ENCODE results near the gene ATXN1. TPM values are rescaled to one million over a fixed set of nuclear protein-coding genes. Genes with fewer than 3 reads are reported as not detected.

ATXN1 gene
- total RNA-seq, 4 donors from 2014 or later = 21.0 to 102 (median 51.1) TPM

- Histone ChIP-seq H3K9me3 (no peaks in the 10 kb centered on the region), H3K27me3 (no peaks in the 10 kb centered on the region), H3K4me1 (peaks cover 7 to 10% of the 10 kb centered on the region in 2 donors), H3K36me3 (no peaks in the 10 kb centered on the region), H3K27ac (peak overlapping the region; percentile 79 to 88), H3K4me3 (no peak overlapping the region)
- no peak for TF ChIP-seq POLR2A (IDR thresholded peaks at IDR 0.05)
- TF ChIP-seq CTCF (IDR thresholded peaks at IDR 0.05) = no peak
- intact Hi-C loops (cut with DNase I; ENCODE audit: low total_unique reads) = no loop called here
- no peak for DNase-seq
These were observed 439.9 kb downstream of the ATXN1 start for GRCh38 chr6:16321341-16321710.

GRCh38 chr6:16320533-16321340 lies 440.5 kb downstream of the ATXN1 start:
- Histone ChIP-seq H3K27me3 (no peaks in the 10 kb centered on the region), H3K4me3 (no peak overlapping the region), H3K36me3 (no peaks in the 10 kb centered on the region), H3K4me1 (peaks cover 7 to 10% of the 10 kb centered on the region in 2 donors), H3K27ac (peak overlapping the region; percentile 79 to 88), H3K9me3 (no peaks in the 10 kb centered on the region)
- DNase-seq = peak; percentile 41 to 73
- TF ChIP-seq CTCF (IDR thresholded peaks at IDR 0.05) (no peak), POLR2A (IDR thresholded peaks at IDR 0.05) (no peak)
- intact Hi-C loops (cut with DNase I; ENCODE audit: low total_unique reads) = no loop called here

GRCh38 chr6:16319813-16320532 lies 441.3 kb downstream of the ATXN1 start:
- peak; percentile 60 to 78 for DNase-seq
- Histone ChIP-seq H3K27ac (peak overlapping the region; percentile 79 to 88), H3K36me3 (no peaks in the 10 kb centered on the region), H3K27me3 (no peaks in the 10 kb centered on the region), H3K4me3 (no peak overlapping the region), H3K4me1 (peaks cover 7 to 10% of the 10 kb centered on the region in 2 donors), H3K9me3 (no peaks in the 10 kb centered on the region)
- TF ChIP-seq CTCF (IDR thresholded peaks at IDR 0.05) = no peak
- no peak for TF ChIP-seq POLR2A (IDR thresholded peaks at IDR 0.05)
- intact Hi-C loops (cut with DNase I; ENCODE audit: low total_unique reads) = loop anchor here (10.0 kb wide), 1 partner anchor 85 kb away; the partner anchor contains the start of gene GMPR

DNA sequence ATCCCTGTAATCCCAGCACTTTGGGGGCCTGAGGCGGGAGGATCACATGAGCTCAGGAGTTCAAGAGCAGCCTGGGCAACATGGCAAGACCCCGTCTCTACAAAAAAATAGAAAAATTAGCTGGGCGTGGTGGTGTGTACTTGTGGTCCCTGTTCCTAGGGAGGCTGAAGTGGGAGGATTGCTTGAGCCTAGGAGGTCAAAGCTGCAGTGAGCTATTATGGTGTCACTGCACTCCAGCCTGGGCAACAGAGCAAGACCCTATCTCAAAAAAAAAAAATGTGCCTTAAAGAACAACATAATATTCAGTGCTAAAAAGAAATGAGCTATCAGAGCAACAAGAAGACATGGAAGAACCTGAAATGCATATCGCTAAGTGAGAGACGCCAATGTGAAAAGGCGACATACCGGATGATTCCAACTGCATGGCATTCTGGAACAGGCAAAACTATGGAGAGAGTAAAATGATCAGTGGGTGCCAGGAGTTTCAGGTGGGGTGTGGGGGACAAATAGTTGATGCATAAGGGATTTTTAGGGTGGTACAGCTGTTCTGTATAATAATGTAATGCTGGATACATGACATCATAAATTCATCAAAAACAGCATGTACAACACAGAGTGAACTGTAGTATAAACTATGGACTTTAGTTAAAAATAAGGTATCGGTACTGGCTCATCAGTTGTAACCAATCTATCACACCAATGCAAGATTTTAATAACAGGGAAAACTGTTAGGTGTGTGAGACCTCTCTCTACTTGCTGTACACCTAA lies 442.1 kb downstream of the ATXN1 start:
- no peaks in the 10 kb centered on the region for H3K27me3 ChIP-seq
- intact Hi-C loops (cut with DNase I; ENCODE audit: low total_unique reads) = loop anchor here (10.0 kb wide), 1 partner anchor 84 kb away; the partner anchor contains the start of gene GMPR
- peak in 1 of 2 donors; percentile 9 for DNase-seq

More for the DNA sequence above, 442.1 kb downstream of the ATXN1 start:
- peak overlapping the region; percentile 79 to 88 for H3K27ac ChIP-seq
- H3K4me3 ChIP-seq = no peak overlapping the region
- no peaks in the 10 kb centered on the region for H3K9me3 ChIP-seq
- no peak for TF ChIP-seq CTCF (IDR thresholded peaks at IDR 0.05)
- no peaks in the 10 kb centered on the region for H3K36me3 ChIP-seq
- H3K4me1 ChIP-seq = peaks cover 7 to 10% of the 10 kb centered on the region in 2 donors
